H1 (cell line): ENCODE measurements around the gene CD28. TPM values are rescaled to one million over a fixed set of nuclear protein-coding genes. Genes with fewer than 3 reads are reported as not detected.

Source experiments
- CTCF ChIA-PET: fragments of 300-600 bp; sonication (Branson Sonifier 250); formaldehyde crosslinking; loops from one replicate; lab custom pipeline; 2021; ENCODE audit not compliant: partially characterized antibody; lab: Charles Lee
- POLR2A ChIA-PET: fragments of 300-600 bp; sonication (Branson Sonifier 250); formaldehyde crosslinking; loops from one replicate; lab custom pipeline; 2021; ENCODE audit warnings: inconsistent platforms; ENCODE audit not compliant: partially characterized antibody; lab: Charles Lee
- DNase-seq, 2 experiments: peaks; one replicate each; pipeline versions ENCODE4 v3.0.0 to v3.0.0-alpha.2; 2010 to 2022; ENCODE audit warnings: low spot score in 2 of 2, low read depth in 1 of 2, mixed read lengths in 1 of 2
- FAIRE-seq: peaks from 2 replicates; lab custom pipeline; 2011; peaks lifted over from hg19 to GRCh38; lab: Jason Lieb, UNC
- H2AFZ ChIP-seq: 2 replicates; pipeline ENCODE4 v1.8.1; 2012; ENCODE audit warnings: low read length, inconsistent platforms
- H2AK5ac ChIP-seq: 2 replicates; pipeline ENCODE4 v1.6.1; 2013; ENCODE audit warnings: low read depth, low read length
- H2BK120ac ChIP-seq: replicated peaks from 2 replicates; pipeline ENCODE3; 2013; ENCODE audit warnings: low read depth, low read length, inconsistent platforms
- H2BK12ac ChIP-seq: 2 replicates; pipeline ENCODE4 v1.6.1; 2013; ENCODE audit warnings: low read depth, low read length
- H2BK15ac ChIP-seq: 2 replicates; pipeline ENCODE4 v1.6.1; 2013; ENCODE audit warnings: low read length
- H2BK20ac ChIP-seq: 2 replicates; pipeline ENCODE4 v1.6.1; 2013; ENCODE audit warnings: low read length
- H2BK5ac ChIP-seq: 2 replicates; pipeline ENCODE4 v1.6.1; 2013; ENCODE audit warnings: low read depth, low read length
- H3K14ac ChIP-seq: 2 replicates; pipeline ENCODE4 v1.6.1; 2013; ENCODE audit warnings: inconsistent platforms; ENCODE audit not compliant: insufficient read length
- H3K18ac ChIP-seq: 2 replicates; pipeline ENCODE4 v1.6.1; 2013; ENCODE audit warnings: low read length; ENCODE audit errors: extremely low read depth
- H3K23ac ChIP-seq: 2 replicates; pipeline ENCODE4 v1.6.1; 2013; ENCODE audit warnings: inconsistent platforms; ENCODE audit not compliant: insufficient read length
- H3K23me2 ChIP-seq: 2 replicates; pipeline ENCODE4 v1.6.1; 2013; ENCODE audit warnings: low read depth, low read length
- H3K27ac ChIP-seq: 2 replicates; pipeline ENCODE4 v1.6.1; 2011; ENCODE audit warnings: low read depth, low read length, inconsistent platforms
- H3K27me3 ChIP-seq, 4 experiments: replicated peaks in 1 of 4; 1 replicate in 1 of 4; 2 replicates in 3 of 4; pipeline versions ENCODE4 v1.6.1 to v1.8.1; 2011 to 2013; ENCODE audit warnings: low read length in 3 of 4, mild to moderate bottlenecking in 3 of 4, inconsistent platforms in 2 of 4, mixed read lengths in 2 of 4, moderate library complexity in 1 of 4; ENCODE audit not compliant: control insufficient read depth in 3 of 4, insufficient read depth in 3 of 4; ENCODE audit errors: extremely low read depth in 1 of 4
- H3K36me3 ChIP-seq, 4 experiments: 2 replicates each; pipeline versions ENCODE4 v1.6.1 to v1.8.1; 2011 to 2013; ENCODE audit warnings: mild to moderate bottlenecking in 4 of 4, low read length in 3 of 4, moderate library complexity in 2 of 4, control low read depth in 1 of 4, inconsistent platforms in 1 of 4; ENCODE audit not compliant: insufficient read depth in 4 of 4, control insufficient read depth in 2 of 4
- H3K4ac ChIP-seq: replicated peaks from 2 replicates; pipeline ENCODE3; 2013; ENCODE audit warnings: low read length, low read depth, mixed read lengths, inconsistent platforms; ENCODE audit not compliant: insufficient read length
- H3K4me1 ChIP-seq, 4 experiments: replicated peaks in 1 of 4; 1 replicate in 1 of 4; 2 replicates in 3 of 4; pipeline versions ENCODE4 v1.6.1 to v1.8.1; 2011 to 2013; ENCODE audit warnings: low read length in 3 of 4, inconsistent platforms in 2 of 4, mixed read lengths in 1 of 4; ENCODE audit not compliant: insufficient read depth in 4 of 4, control insufficient read depth in 3 of 4
- H3K4me2 ChIP-seq, 2 experiments: 2 replicates each; pipeline versions ENCODE4 v1.6.1 to v1.8.1; 2011 to 2013; ENCODE audit warnings: low read depth in 2 of 2, low read length in 2 of 2, control low read depth in 1 of 2, inconsistent platforms in 1 of 2, mild to moderate bottlenecking in 1 of 2; ENCODE audit not compliant: insufficient read depth in 1 of 2
- H3K4me3 ChIP-seq, 4 experiments: fragments of 200-600, 300-600 bp in 1 of 4; sonication (generic), shearing (Covaris generic), sonication (Bioruptor Twin) in 1 of 4; 2 replicates each; pipeline versions ENCODE4 v1.5.1 to v1.8.1; 2011 to 2016; ENCODE audit warnings: low read length in 4 of 4, low read depth in 3 of 4, control low read depth in 2 of 4, inconsistent platforms in 2 of 4, mild to moderate bottlenecking in 2 of 4, mixed read lengths in 1 of 4, moderate library complexity in 1 of 4; ENCODE audit not compliant: insufficient read depth in 2 of 4; ENCODE audit errors: extremely low read depth in 1 of 4
- H3K56ac ChIP-seq: replicated peaks from 2 replicates; pipeline ENCODE3; 2013; ENCODE audit warnings: low read depth, mild to moderate bottlenecking, mixed read lengths, low read length, inconsistent platforms; ENCODE audit not compliant: insufficient read length
- H3K79me1 ChIP-seq: 2 replicates; pipeline ENCODE4 v1.6.1; 2013; ENCODE audit warnings: low read depth, low read length, control low read depth
- H3K79me2 ChIP-seq, 2 experiments: 2 replicates each; pipeline versions ENCODE4 v1.6.1 to v1.8.1; 2012 to 2013; ENCODE audit warnings: low read length in 2 of 2, mild to moderate bottlenecking in 2 of 2, inconsistent platforms in 1 of 2; ENCODE audit not compliant: insufficient read depth in 2 of 2, control insufficient read depth in 1 of 2
- H3K9ac ChIP-seq, 4 experiments: replicated peaks in 1 of 4; 1 replicate in 1 of 4; 2 replicates in 3 of 4; pipeline versions ENCODE4 v1.6.1 to v1.8.1; 2011 to 2013; ENCODE audit warnings: low read depth in 3 of 4, low read length in 3 of 4, control low read depth in 2 of 4, mild to moderate bottlenecking in 2 of 4, moderate library complexity in 2 of 4, inconsistent platforms in 1 of 4; ENCODE audit errors: extremely low read depth in 1 of 4
- H3K9me3 ChIP-seq, 2 experiments: 2 replicates each; pipeline versions ENCODE4 v1.6.1 to v1.8.1; 2012 to 2013; ENCODE audit warnings: mild to moderate bottlenecking in 2 of 2, moderate library complexity in 2 of 2, control low read depth in 1 of 2, inconsistent platforms in 1 of 2, low read depth in 1 of 2, low read length in 1 of 2, mixed read lengths in 1 of 2; ENCODE audit not compliant: insufficient read depth in 2 of 2
- H4K20me1 ChIP-seq, 2 experiments: replicated peaks in 1 of 2; 2 replicates each; pipeline versions ENCODE3 to v1.8.1; 2011 to 2013; ENCODE audit warnings: inconsistent platforms in 2 of 2, low read length in 2 of 2, mild to moderate bottlenecking in 1 of 2; ENCODE audit not compliant: insufficient read depth in 2 of 2, control insufficient read depth in 1 of 2
- H4K5ac ChIP-seq: 2 replicates; pipeline ENCODE4 v1.6.1; 2013; ENCODE audit warnings: low read length, low read depth, mixed read lengths, inconsistent platforms; ENCODE audit not compliant: insufficient read length
- H4K8ac ChIP-seq: 2 replicates; pipeline ENCODE4 v1.8.0; 2013; ENCODE audit warnings: mild to moderate bottlenecking, moderate library complexity, low read length, inconsistent platforms; ENCODE audit not compliant: insufficient read depth; ENCODE audit errors: extremely low read depth
- H4K91ac ChIP-seq: replicated peaks from 2 replicates; pipeline ENCODE3; 2013; ENCODE audit warnings: low read length, mixed read lengths, inconsistent platforms; ENCODE audit not compliant: insufficient read length
- BRCA1 ChIP-seq: IDR thresholded peaks from 2 replicates; pipeline ENCODE4 v1.6.1; 2012; ENCODE audit warnings: low read depth, low read length, improper control_type of control experiment
- CREB1 ChIP-seq: IDR thresholded peaks from 2 replicates; pipeline ENCODE4 v1.6.1; 2012; ENCODE audit warnings: inconsistent platforms
- GTF2F1 ChIP-seq: IDR thresholded peaks from 2 replicates; pipeline ENCODE4 v1.6.1; 2012; ENCODE audit warnings: low read depth, low read length, improper control_type of control experiment, borderline replicate concordance
- KDM1A ChIP-seq: fragments of 200-600, 300-600 bp; sonication (generic); IDR thresholded peaks from 2 replicates; pipeline ENCODE4 v1.7.1; 2016; ENCODE audit warnings: mild to moderate bottlenecking, low read length, borderline replicate concordance
- NRF1 ChIP-seq: IDR thresholded peaks from 2 replicates; pipeline ENCODE4 v1.6.1; 2011; ENCODE audit warnings: mild to moderate bottlenecking, low read depth, low read length, improper control_type of control experiment
- POLR2A ChIP-seq, 2 experiments: IDR thresholded peaks; 1 replicate in 1 of 2; 2 replicates in 1 of 2; pipeline ENCODE4 v1.6.1; 2011; ENCODE audit warnings: low read depth in 2 of 2, low read length in 2 of 2, mild to moderate bottlenecking in 2 of 2; ENCODE audit errors: control extremely low read depth in 1 of 2
- RBBP5 ChIP-seq: IDR thresholded peaks from 2 replicates; pipeline ENCODE4 v1.7.1; 2012; ENCODE audit warnings: low read depth, mild to moderate bottlenecking, inconsistent platforms, low read length, moderate library complexity, borderline replicate concordance
- SIN3A ChIP-seq, 2 experiments: IDR thresholded peaks in 1 of 2; conservative IDR thresholded peaks in 1 of 2; 2 replicates each; pipeline ENCODE4 v1.6.1; 2011 to 2012; ENCODE audit warnings: low read length in 2 of 2, improper control_type of control experiment in 1 of 2, low read depth in 1 of 2, mild to moderate bottlenecking in 1 of 2
- SIX5 ChIP-seq: IDR thresholded peaks from 2 replicates; pipeline ENCODE4 v1.6.1; 2011; ENCODE audit warnings: mild to moderate bottlenecking, low read depth, low read length
- SP4 ChIP-seq: IDR thresholded peaks from 2 replicates; pipeline ENCODE4 v1.6.1; 2012; ENCODE audit warnings: low read length, inconsistent platforms
- ZNF274 ChIP-seq: IDR thresholded peaks from 2 replicates; pipeline ENCODE4 v1.7.0; 2012; ENCODE audit warnings: low read length, borderline replicate concordance; ENCODE audit errors: extremely low read depth
- WGBS, 2 experiments: shearing (Covaris generic) in 1 of 2; methylation state at CpG; one replicate each; pipeline versions ENCODE4 v1.1.6 to v1.1.7; 2013 to 2015; ENCODE audit warnings: low lambda C conversion rate in 2 of 2, mixed read lengths in 2 of 2, inconsistent platforms in 1 of 2, low coverage in 1 of 2, missing lambda C conversion rate in 1 of 2; ENCODE audit not compliant: insufficient replicate concordance in 2 of 2, insufficient coverage in 1 of 2, insufficient read length in 1 of 2; ENCODE audit errors: extremely low coverage in 1 of 2, missing lambda C conversion rate in 1 of 2; 5-methylcytosine and 5-hydroxymethylcytosine counted together
- polyA plus RNA-seq, 7 experiments: library from polyadenylated mRNA; depleted of rRNA in 3 of 7; stranded (reverse) in 5 of 7; unstranded in 2 of 7; fragments of >200 nt in 5 of 7; fragments of 200-250 nt in 2 of 7; gene quantifications; 1 replicate in 5 of 7; 2 replicates in 1 of 7; 4 replicates in 1 of 7; pipeline versions ENCODE4 v1.2.1 to v1.2.3, GENCODE V29; 2011 to 2013; ENCODE audit warnings: missing spikeins in 2 of 7, mixed read lengths in 2 of 7
- total RNA-seq: library from RNA; stranded (reverse); fragmentation: NEBNext Ultra II Directional; extraction: Animal tissue kit (Norgen Biotek cat#: 25700); gene quantifications from 2 replicates; pipeline ENCODE4 v1.2.1, GENCODE V29; 2021
- TF ChIP-seq, protein P1 (sequence below): IDR thresholded peaks from 2 replicates; pipeline ENCODE4 v1.6.1; 2012; ENCODE audit warnings: low read length, inconsistent platforms

CD28 gene
- total and polyA plus RNA-seq, 2 of the 8 experiments (the other 6 are each of a cell fraction or from before 2014, with no cell fraction given): not detected

DNA sequence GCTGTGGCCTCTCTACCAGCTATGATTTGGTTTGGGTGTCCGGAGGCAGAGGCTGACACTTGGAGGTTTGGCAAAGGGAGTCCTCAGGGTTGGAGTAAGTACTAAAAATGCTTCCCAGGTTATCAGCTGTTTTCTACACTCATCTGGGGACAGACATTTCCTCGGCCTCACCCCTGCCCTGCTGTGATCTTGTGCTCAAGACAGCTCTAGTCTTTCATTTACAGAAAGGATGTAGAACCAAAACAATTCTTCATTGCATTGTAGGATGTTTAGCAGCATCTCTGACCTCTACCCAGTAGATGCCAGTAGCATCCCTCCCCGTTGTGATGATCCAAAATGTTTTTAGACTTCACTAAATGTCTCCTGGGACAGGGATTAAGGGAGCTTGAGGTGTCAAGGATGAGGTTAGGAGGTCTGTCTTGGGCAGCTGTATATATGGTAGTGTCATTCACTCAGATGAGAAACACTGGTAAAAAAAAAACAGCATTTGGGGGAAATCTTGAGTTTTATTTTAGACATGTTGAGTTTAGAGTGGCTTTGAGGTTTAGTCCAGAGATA lies 26.6 kb downstream of the CD28 start:
- Histone ChIP-seq H3K23me2 (no peaks in the 10 kb centered on the region), H3K56ac (no peak overlapping the region), H3K9ac (no peak overlapping the region), H3K9me3 (peaks cover 0 to 3% of the 10 kb centered on the region in 2 experiments; a peak in 1 of 4 replicates), H3K4me2 (no peak overlapping the region), H2BK12ac (no peak overlapping the region), H3K14ac (no peak overlapping the region), H2BK15ac (no peak overlapping the region), H4K5ac (no peak overlapping the region), H2AFZ (no peak overlapping the region), H3K4me3 (no peak overlapping the region), H2BK20ac (no peak overlapping the region), H3K27me3 (no peaks in the 10 kb centered on the region), H3K79me1 (no peaks in the 10 kb centered on the region), H3K18ac (no peak overlapping the region), H4K20me1 (no peaks in the 10 kb centered on the region), H4K8ac (no peak overlapping the region), H3K4me1 (peaks cover 0 to 3% (median 0%) of the 10 kb centered on the region in 4 experiments; a peak in 3 of 7 replicates), H2BK5ac (no peak overlapping the region), H3K36me3 (no peaks in the 10 kb centered on the region), H2BK120ac (no peak overlapping the region), H2AK5ac (no peak overlapping the region), H3K79me2 (no peaks in the 10 kb centered on the region), H3K27ac (no peak overlapping the region), H4K91ac (no peak overlapping the region), H3K4ac (no peak overlapping the region), H3K23ac (no peak overlapping the region)
- DNase-seq: no peak
- ChIA-PET POLR2A (interaction anchor here (1.2 kb wide), 1 partner anchor 16 kb away, joined by 4 read pairs; no protein-coding TSS in a partner anchor), CTCF (interaction anchor here (0.6 to 2.7 kb wide), 5 partner anchors 9 to 40 kb away, joined by 3 to 11 read pairs (median 4); no protein-coding TSS in a partner anchor)
- FAIRE-seq: no peak
- 85% methylated on average over 3 of the region's 3 CpGs; no CpG with 5 or more reads in 1 of the 2 experiments for WGBS, 2 experiments
- TF ChIP-seq POLR2A (IDR thresholded peaks at IDR 0.05; ENCODE audit: control extremely low read depth in 1 of 2, low read depth in 2 of 2, low read length in 2 of 2): no peak
- TF ChIP-seq, protein P1, sequence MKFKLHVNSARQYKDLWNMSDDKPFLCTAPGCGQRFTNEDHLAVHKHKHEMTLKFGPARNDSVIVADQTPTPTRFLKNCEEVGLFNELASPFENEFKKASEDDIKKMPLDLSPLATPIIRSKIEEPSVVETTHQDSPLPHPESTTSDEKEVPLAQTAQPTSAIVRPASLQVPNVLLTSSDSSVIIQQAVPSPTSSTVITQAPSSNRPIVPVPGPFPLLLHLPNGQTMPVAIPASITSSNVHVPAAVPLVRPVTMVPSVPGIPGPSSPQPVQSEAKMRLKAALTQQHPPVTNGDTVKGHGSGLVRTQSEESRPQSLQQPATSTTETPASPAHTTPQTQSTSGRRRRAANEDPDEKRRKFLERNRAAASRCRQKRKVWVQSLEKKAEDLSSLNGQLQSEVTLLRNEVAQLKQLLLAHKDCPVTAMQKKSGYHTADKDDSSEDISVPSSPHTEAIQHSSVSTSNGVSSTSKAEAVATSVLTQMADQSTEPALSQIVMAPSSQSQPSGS: no peak
- TF ChIP-seq ZNF274: no peak
- no peak for TF ChIP-seq GTF2F1
- TF ChIP-seq SIN3A (conservative IDR thresholded peaks at IDR 0.05 in 1 of 2, IDR thresholded peaks at IDR 0.05 in 1 of 2; ENCODE audit: low read depth in 1 of 2, low read length in 2 of 2): no peak
- TF ChIP-seq CREB1: no peak
- no peak for TF ChIP-seq KDM1A
- no peak for TF ChIP-seq SP4
- no peak for TF ChIP-seq SIX5
- TF ChIP-seq BRCA1: no peak
- no peak for TF ChIP-seq RBBP5
- TF ChIP-seq NRF1: no peak
